ENCODE measurements around the gene RNF151. TPM values are rescaled to one million over a fixed set of nuclear protein-coding genes. Genes with fewer than 3 reads are reported as not detected.

Gene RNF151
- total and polyA plus RNA-seq, 2 donors from 2014 or later = not detected

GRCh38 chr16:1940273-1941161 lies 26.1 kb upstream of the RNF151 start:
- Histone ChIP-seq H3K9me3 (ENCODE audit: control insufficient read depth in 2 of 3, insufficient read depth in 1 of 3, low read length in 3 of 3) (no peaks in the 10 kb centered on the region), H3K9ac (ENCODE audit: low read length in 3 of 3) (no peak overlapping the region), H3K4me1 (ENCODE audit: control insufficient read depth in 2 of 3, insufficient read depth in 2 of 3, low read depth in 1 of 3, low read length in 3 of 3) (peaks cover 0 to 10% (median 0%) of the 10 kb centered on the region in 3 donors), H3K36me3 (ENCODE audit: control insufficient read depth in 2 of 3, insufficient read depth in 3 of 3, low read length in 3 of 3) (peaks cover 0 to 9% (median 6%) of the 10 kb centered on the region in 3 donors), H3K4me3 (ENCODE audit: low read length in 3 of 3) (peak overlapping the region in 2 of 3 donors; percentile 6 to 86), H3K27me3 (ENCODE audit: control insufficient read depth, insufficient read depth, low read length) (no peaks in the 10 kb centered on the region), H3K27ac (ENCODE audit: low read depth in 2 of 2, low read length in 2 of 2) (peak overlapping the region in 1 of 2 donors; percentile 57)
- FAIRE-seq = no peak
- intact Hi-C loops (cut with DNase I) = no loop called here
- peak in 4 of 5 donors; percentile 61 to 79 (median 76) for DNase-seq
- no peak for TF ChIP-seq CTCF (IDR thresholded peaks at IDR 0.05; ENCODE audit: borderline replicate concordance, extremely low read depth, insufficient read depth)

GRCh38 chr16:1941162-1942046 lies 25.3 kb upstream of the RNF151 start:
- Histone ChIP-seq H3K27me3 (ENCODE audit: control insufficient read depth, insufficient read depth, low read length) (no peaks in the 10 kb centered on the region), H3K4me1 (ENCODE audit: control insufficient read depth in 2 of 3, insufficient read depth in 2 of 3, low read depth in 1 of 3, low read length in 3 of 3) (peaks cover 0 to 10% (median 0%) of the 10 kb centered on the region in 3 donors), H3K9ac (ENCODE audit: low read length in 3 of 3) (peak overlapping the region in 1 of 3 donors; percentile 74), H3K36me3 (ENCODE audit: control insufficient read depth in 2 of 3, insufficient read depth in 3 of 3, low read length in 3 of 3) (peaks cover 0 to 9% (median 6%) of the 10 kb centered on the region in 3 donors), H3K4me3 (ENCODE audit: low read length in 3 of 3) (peak overlapping the region in 2 of 3 donors; percentile 71 to 86), H3K9me3 (ENCODE audit: control insufficient read depth in 2 of 3, insufficient read depth in 1 of 3, low read length in 3 of 3) (no peaks in the 10 kb centered on the region), H3K27ac (ENCODE audit: low read depth in 2 of 2, low read length in 2 of 2) (peak overlapping the region; percentile 54 to 57)
- FAIRE-seq = no peak
- TF ChIP-seq CTCF (IDR thresholded peaks at IDR 0.05; ENCODE audit: borderline replicate concordance, extremely low read depth, insufficient read depth) = peak; percentile 23
- peak in 1 of 5 donors; percentile 53 for DNase-seq
- intact Hi-C loops (cut with DNase I) = no loop called here

GRCh38 chr16:1942047-1942809 lies 24.4 kb upstream of the RNF151 start:
- no peaks in the 10 kb centered on the region for H3K27me3 ChIP-seq (ENCODE audit: control insufficient read depth, insufficient read depth, low read length)
- H3K4me1 ChIP-seq (ENCODE audit: control insufficient read depth in 2 of 3, insufficient read depth in 2 of 3, low read depth in 1 of 3, low read length in 3 of 3) = peaks cover 0 to 10% (median 0%) of the 10 kb centered on the region in 3 donors
- H3K4me3 ChIP-seq (ENCODE audit: low read length in 3 of 3) = peak overlapping the region; percentile 61 to 86 (median 71)
- no peaks in the 10 kb centered on the region for H3K9me3 ChIP-seq (ENCODE audit: control insufficient read depth in 2 of 3, insufficient read depth in 1 of 3, low read length in 3 of 3)
- intact Hi-C loops (cut with DNase I) = no loop called here
- no peak for FAIRE-seq
- DNase-seq = no peak
- H3K27ac ChIP-seq (ENCODE audit: low read depth in 2 of 2, low read length in 2 of 2) = peak overlapping the region; percentile 76 to 81
- peaks cover 0 to 9% (median 6%) of the 10 kb centered on the region in 3 donors for H3K36me3 ChIP-seq (ENCODE audit: control insufficient read depth in 2 of 3, insufficient read depth in 3 of 3, low read length in 3 of 3)
- H3K9ac ChIP-seq (ENCODE audit: low read length in 3 of 3) = peak overlapping the region; percentile 33 to 74 (median 63)
- no peak for TF ChIP-seq CTCF (IDR thresholded peaks at IDR 0.05; ENCODE audit: borderline replicate concordance, extremely low read depth, insufficient read depth)
